ENCODE measurements around the gene RB1. TPM values are rescaled to one million over a fixed set of nuclear protein-coding genes. Genes with fewer than 3 reads are reported as not detected.
A peak's percentile ranks its signal among the peaks of the same experiment; 100 is the strongest.

The RB1 gene
- total RNA-seq, 2 donors from 2014 or later = 26.5 to 48.1 TPM

- Histone ChIP-seq H3K9me3 (no peaks in the 10 kb centered on the region), H3K4me3 (no peak overlapping the region), H3K4me1 (ENCODE audit: control insufficient read depth in 1 of 2, low read depth in 2 of 2) (no peaks in the 10 kb centered on the region), H3K27me3 (replicated peaks; ENCODE audit: insufficient read depth) (no peaks in the 10 kb centered on the region), H3K27ac (no peak overlapping the region), H3K36me3 (no peaks in the 10 kb centered on the region)
- ATAC-seq (ENCODE audit: insufficient number of reproducible peaks, low FRiP score, low read depth) (no peak), DNase-seq (ENCODE audit: low spot score) (no peak)
- no peak for TF ChIP-seq CTCF (IDR thresholded peaks at IDR 0.05)
These were observed 8.3 kb upstream of the RB1 start for GRCh38 chr13:48295271-48295670.

DNA sequence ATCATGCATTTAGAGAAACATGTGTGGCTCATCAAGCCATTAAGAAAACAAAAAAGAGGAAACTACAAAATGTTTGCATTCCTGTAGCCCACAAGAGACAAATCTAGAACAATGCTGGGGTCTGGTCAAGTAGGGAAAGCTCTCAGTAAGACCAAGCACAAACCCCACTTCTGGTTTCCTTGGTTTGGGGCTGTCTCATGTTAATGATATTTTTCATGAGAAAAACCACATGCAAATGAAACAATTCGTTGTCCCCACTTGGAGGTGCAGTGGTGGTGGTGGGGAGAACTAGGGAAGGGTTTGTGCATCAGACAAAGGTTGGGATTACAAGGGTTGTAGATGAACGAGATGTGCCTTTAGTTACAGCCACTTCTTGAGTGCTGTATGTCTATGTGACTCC lies 7.0 kb upstream of the RB1 start:
- H3K4me3 ChIP-seq = no peak overlapping the region
- H3K9me3 ChIP-seq = no peaks in the 10 kb centered on the region
- DNase-seq (ENCODE audit: low spot score) (no peak), ATAC-seq (ENCODE audit: insufficient number of reproducible peaks, low FRiP score, low read depth) (no peak)
- H3K27me3 ChIP-seq (replicated peaks; ENCODE audit: insufficient read depth) = no peaks in the 10 kb centered on the region
- H3K36me3 ChIP-seq = no peaks in the 10 kb centered on the region
- no peak for TF ChIP-seq CTCF (IDR thresholded peaks at IDR 0.05)
- no peaks in the 10 kb centered on the region for H3K4me1 ChIP-seq (ENCODE audit: control insufficient read depth in 1 of 2, low read depth in 2 of 2)
- no peak overlapping the region for H3K27ac ChIP-seq

DNA sequence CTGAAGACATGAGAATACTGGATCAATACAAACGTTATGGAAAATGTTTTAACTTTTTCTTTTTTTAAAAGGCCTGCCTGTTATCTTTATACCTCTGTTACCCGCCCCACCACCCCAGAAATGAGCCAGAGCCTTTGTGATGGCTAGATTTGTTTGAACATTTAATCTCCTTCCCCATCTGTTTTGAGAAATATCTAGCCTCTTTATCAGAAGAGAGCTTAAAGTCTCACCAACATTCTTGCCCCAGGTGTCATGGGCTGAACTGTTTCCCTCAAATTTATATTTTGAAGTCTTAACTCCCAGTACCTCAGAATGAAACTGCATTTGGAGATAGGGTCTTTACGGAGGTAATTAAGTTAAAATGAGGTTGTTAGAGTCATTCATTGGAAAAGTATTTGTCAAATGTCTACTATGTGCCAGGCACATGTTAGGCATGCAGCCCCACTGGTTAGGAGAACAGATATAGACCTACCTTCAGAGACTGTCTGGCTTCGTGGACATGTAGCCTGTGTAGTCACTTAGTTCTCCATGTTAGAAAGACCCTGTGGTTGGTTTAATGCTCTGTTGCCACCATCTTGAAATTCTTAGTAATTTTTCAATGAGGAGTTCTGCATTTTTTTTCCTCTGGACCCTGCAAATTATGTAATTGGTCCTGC lies 6.3 kb upstream of the RB1 start:
- TF ChIP-seq CTCF (IDR thresholded peaks at IDR 0.05) = no peak
- no peak for ATAC-seq (ENCODE audit: insufficient number of reproducible peaks, low FRiP score, low read depth)
- DNase-seq (ENCODE audit: low spot score) = no peak
- Histone ChIP-seq H3K27ac (no peak overlapping the region), H3K4me1 (ENCODE audit: control insufficient read depth in 1 of 2, low read depth in 2 of 2) (no peaks in the 10 kb centered on the region), H3K27me3 (replicated peaks; ENCODE audit: insufficient read depth) (no peaks in the 10 kb centered on the region), H3K9me3 (no peaks in the 10 kb centered on the region), H3K4me3 (no peak overlapping the region), H3K36me3 (no peaks in the 10 kb centered on the region)

DNA sequence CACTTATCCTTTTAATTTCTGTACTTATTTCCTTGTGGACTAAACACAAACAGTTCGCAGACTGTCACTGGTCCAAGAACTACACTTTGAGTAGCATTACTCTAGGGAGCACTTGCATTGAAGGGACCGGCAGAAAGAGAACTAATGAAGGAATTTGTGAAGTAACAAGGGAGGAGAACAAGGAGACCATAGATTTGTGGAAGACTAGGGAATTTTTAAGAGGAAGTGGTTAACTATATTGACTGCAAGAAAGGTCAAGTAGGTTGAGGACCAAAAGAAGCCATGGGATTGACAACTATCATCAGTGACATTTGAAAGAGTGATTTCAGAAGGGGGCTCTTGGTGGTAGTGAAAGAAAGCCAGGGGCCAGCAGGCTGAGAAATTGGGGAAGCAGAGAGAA lies 4.0 kb upstream of the RB1 start:
- H3K27ac ChIP-seq = no peak overlapping the region
- no peak for ATAC-seq (ENCODE audit: insufficient number of reproducible peaks, low FRiP score, low read depth)
- H3K27me3 ChIP-seq (replicated peaks; ENCODE audit: insufficient read depth) = no peaks in the 10 kb centered on the region
- no peaks in the 10 kb centered on the region for H3K9me3 ChIP-seq
- no peak overlapping the region for H3K4me3 ChIP-seq
- no peak for TF ChIP-seq CTCF (IDR thresholded peaks at IDR 0.05)
- no peaks in the 10 kb centered on the region for H3K4me1 ChIP-seq (ENCODE audit: control insufficient read depth in 1 of 2, low read depth in 2 of 2)
- DNase-seq (ENCODE audit: low spot score) = no peak
- no peaks in the 10 kb centered on the region for H3K36me3 ChIP-seq

DNA sequence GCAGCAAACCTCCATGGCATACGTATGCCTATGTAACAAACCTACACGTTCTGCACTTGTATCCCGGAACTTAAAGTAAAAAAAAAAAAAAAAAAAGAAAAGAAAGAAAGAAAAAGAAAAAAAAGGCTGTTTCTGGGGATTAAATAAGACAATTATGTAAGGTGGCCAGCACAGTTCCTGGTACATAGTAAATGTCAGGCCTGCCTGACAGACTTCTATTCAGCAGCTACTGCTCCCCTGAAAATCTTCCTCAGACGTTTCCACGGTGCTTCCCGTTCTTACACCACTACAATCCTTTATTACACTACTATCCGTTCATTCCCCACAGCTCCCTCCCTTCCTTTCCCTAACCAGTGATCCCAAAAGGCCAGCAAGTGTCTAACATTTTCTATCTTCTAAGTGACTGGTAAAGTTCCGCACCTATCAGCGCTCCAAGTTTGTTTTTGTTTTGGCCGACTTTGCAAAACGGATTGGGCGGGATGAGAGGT lies 636 bp upstream of the RB1 start:
- Histone ChIP-seq H3K36me3 (no peaks in the 10 kb centered on the region), H3K27me3 (replicated peaks; ENCODE audit: insufficient read depth) (no peaks in the 10 kb centered on the region), H3K9me3 (no peaks in the 10 kb centered on the region), H3K27ac (peak overlapping the region; percentile 97 to 100), H3K4me1 (ENCODE audit: control insufficient read depth in 1 of 2, low read depth in 2 of 2) (peaks cover 18 to 19% of the 10 kb centered on the region in 2 donors), H3K4me3 (peak overlapping the region; percentile 100)
- ATAC-seq (ENCODE audit: insufficient number of reproducible peaks, low FRiP score, low read depth) (peak; percentile 17), DNase-seq (ENCODE audit: low spot score) (no peak)
- TF ChIP-seq CTCF (IDR thresholded peaks at IDR 0.05) = no peak
